Measurements from ENCODE around the gene SKIC8. TPM values are rescaled to one million over a fixed set of nuclear protein-coding genes. Genes with fewer than 3 reads are reported as not detected.

The SKIC8 gene
- total and polyA plus RNA-seq, 2 of the 13 experiments (the other 11 are each of a cell fraction or from before 2014, with no cell fraction given), result 69.5 to 70.6 TPM

DNA sequence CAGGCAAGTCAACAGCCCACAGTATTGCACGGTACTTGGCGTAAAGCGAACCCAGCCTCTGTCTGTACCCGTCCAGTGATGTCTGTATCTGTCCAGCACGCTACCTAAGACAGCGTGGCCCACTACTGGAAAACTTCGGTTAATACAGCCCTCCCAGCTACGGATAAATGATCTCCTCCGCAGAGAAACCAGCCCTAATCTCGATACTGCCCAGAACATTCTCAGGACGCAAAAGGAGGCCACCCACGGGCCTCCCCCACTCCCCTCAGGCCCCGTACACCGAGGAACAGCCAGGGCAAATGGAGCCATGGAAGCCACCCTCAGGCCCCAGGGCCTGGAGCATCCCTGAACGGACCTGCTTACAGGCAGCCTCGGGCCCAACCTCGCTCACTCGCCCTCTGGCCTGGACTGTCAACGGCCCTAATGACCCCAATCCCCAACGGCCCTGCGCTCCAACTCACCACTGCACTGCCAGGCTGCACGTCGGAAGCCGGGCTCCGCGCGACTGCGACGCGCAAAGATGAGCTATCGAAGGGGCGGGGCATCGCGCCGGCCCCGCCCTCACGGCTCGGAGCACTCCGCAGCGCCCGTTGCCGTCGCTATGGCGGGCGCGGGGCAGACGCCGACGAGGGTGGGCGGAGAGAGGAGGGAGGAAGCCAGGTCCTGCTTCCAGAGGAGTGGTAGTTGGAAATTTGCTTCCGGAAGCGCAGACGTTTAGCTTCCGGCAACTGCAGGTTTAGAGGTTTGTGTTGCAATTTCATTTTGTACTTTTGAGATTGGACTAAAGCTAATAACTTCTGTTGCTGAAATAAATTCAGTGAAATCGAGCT, at the start of gene SKIC8 (continued):
- TF ChIP-seq, protein P1, sequence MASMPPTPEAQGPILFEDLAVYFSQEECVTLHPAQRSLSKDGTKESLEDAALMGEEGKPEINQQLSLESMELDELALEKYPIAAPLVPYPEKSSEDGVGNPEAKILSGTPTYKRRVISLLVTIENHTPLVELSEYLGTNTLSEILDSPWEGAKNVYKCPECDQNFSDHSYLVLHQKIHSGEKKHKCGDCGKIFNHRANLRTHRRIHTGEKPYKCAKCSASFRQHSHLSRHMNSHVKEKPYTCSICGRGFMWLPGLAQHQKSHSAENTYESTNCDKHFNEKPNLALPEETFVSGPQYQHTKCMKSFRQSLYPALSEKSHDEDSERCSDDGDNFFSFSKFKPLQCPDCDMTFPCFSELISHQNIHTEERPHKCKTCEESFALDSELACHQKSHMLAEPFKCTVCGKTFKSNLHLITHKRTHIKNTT (CRISPR knock-in tag; IDR thresholded peaks at IDR 0.05), result no peak
- TF ChIP-seq, protein P2, sequence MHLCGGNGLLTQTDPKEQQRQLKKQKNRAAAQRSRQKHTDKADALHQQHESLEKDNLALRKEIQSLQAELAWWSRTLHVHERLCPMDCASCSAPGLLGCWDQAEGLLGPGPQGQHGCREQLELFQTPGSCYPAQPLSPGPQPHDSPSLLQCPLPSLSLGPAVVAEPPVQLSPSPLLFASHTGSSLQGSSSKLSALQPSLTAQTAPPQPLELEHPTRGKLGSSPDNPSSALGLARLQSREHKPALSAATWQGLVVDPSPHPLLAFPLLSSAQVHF (CRISPR knock-in tag; IDR thresholded peaks at IDR 0.05), result no peak
- TF ChIP-seq ZKSCAN8 (CRISPR knock-in tag; IDR thresholded peaks at IDR 0.05; ENCODE audit: borderline replicate concordance) (peak; percentile 62; the same call in 1 of the 2 replicates), HNRNPUL1 (IDR thresholded peaks at IDR 0.05; ENCODE audit: low read depth, low read length) (no peak), ZNF761 (CRISPR knock-in tag; conservative IDR thresholded peaks at IDR 0.05) (0 out of 2 replicates have a peak, but pooled peaks have one; percentile 67), GTF2F1 (IDR thresholded peaks at IDR 0.05; ENCODE audit: low read length) (no peak), FOXA1 (IDR thresholded peaks at IDR 0.05) (no peak), FOXA1 (CRISPR knock-in tag; IDR thresholded peaks at IDR 0.05) (peak; percentile 18; the same call in 1 of the 2 replicates), ETV6 (CRISPR knock-in tag; conservative IDR thresholded peaks at IDR 0.05) (no peak), ZKSCAN1 (IDR thresholded peaks at IDR 0.05; ENCODE audit: low read length) (no peak), CHCHD3 (CRISPR knock-in tag; IDR thresholded peaks at IDR 0.05) (no peak), SATB2 (CRISPR knock-in tag; IDR thresholded peaks at IDR 0.05) (no peak), WIZ (CRISPR knock-in tag; IDR thresholded peaks at IDR 0.05) (no peak; the same call in 1 of the 2 replicates), ZNF382 (CRISPR knock-in tag; IDR thresholded peaks at IDR 0.05; ENCODE audit: borderline replicate concordance) (no peak), HNRNPK (IDR thresholded peaks at IDR 0.05; ENCODE audit: low read depth, low read length, poor library complexity, severe bottlenecking) (peak; percentile 84), CBX5 (CRISPR knock-in tag; IDR thresholded peaks at IDR 0.05; ENCODE audit: borderline replicate concordance) (no peak), NFATC3 (CRISPR knock-in tag; IDR thresholded peaks at IDR 0.05) (no peak)
- TF ChIP-seq, protein P3, sequence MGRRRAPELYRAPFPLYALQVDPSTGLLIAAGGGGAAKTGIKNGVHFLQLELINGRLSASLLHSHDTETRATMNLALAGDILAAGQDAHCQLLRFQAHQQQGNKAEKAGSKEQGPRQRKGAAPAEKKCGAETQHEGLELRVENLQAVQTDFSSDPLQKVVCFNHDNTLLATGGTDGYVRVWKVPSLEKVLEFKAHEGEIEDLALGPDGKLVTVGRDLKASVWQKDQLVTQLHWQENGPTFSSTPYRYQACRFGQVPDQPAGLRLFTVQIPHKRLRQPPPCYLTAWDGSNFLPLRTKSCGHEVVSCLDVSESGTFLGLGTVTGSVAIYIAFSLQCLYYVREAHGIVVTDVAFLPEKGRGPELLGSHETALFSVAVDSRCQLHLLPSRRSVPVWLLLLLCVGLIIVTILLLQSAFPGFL (CRISPR knock-in tag; IDR thresholded peaks at IDR 0.05), result no peak
- TF ChIP-seq, protein P4, sequence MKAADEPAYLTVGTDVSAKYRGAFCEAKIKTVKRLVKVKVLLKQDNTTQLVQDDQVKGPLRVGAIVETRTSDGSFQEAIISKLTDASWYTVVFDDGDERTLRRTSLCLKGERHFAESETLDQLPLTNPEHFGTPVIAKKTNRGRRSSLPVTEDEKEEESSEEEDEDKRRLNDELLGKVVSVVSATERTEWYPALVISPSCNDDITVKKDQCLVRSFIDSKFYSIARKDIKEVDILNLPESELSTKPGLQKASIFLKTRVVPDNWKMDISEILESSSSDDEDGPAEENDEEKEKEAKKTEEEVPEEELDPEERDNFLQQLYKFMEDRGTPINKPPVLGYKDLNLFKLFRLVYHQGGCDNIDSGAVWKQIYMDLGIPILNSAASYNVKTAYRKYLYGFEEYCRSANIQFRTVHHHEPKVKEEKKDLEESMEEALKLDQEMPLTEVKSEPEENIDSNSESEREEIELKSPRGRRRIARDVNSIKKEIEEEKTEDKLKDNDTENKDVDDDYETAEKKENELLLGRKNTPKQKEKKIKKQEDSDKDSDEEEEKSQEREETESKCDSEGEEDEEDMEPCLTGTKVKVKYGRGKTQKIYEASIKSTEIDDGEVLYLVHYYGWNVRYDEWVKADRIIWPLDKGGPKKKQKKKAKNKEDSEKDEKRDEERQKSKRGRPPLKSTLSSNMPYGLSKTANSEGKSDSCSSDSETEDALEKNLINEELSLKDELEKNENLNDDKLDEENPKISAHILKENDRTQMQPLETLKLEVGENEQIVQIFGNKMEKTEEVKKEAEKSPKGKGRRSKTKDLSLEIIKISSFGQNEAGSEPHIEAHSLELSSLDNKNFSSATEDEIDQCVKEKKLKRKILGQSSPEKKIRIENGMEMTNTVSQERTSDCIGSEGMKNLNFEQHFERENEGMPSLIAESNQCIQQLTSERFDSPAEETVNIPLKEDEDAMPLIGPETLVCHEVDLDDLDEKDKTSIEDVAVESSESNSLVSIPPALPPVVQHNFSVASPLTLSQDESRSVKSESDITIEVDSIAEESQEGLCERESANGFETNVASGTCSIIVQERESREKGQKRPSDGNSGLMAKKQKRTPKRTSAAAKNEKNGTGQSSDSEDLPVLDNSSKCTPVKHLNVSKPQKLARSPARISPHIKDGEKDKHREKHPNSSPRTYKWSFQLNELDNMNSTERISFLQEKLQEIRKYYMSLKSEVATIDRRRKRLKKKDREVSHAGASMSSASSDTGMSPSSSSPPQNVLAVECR (CRISPR knock-in tag; IDR thresholded peaks at IDR 0.05; ENCODE audit: borderline replicate concordance), result peak; percentile 94
- TF ChIP-seq, protein P5, sequence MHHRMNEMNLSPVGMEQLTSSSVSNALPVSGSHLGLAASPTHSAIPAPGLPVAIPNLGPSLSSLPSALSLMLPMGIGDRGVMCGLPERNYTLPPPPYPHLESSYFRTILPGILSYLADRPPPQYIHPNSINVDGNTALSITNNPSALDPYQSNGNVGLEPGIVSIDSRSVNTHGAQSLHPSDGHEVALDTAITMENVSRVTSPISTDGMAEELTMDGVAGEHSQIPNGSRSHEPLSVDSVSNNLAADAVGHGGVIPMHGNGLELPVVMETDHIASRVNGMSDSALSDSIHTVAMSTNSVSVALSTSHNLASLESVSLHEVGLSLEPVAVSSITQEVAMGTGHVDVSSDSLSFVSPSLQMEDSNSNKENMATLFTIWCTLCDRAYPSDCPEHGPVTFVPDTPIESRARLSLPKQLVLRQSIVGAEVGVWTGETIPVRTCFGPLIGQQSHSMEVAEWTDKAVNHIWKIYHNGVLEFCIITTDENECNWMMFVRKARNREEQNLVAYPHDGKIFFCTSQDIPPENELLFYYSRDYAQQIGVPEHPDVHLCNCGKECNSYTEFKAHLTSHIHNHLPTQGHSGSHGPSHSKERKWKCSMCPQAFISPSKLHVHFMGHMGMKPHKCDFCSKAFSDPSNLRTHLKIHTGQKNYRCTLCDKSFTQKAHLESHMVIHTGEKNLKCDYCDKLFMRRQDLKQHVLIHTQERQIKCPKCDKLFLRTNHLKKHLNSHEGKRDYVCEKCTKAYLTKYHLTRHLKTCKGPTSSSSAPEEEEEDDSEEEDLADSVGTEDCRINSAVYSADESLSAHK (CRISPR knock-in tag; IDR thresholded peaks at IDR 0.05; ENCODE audit: borderline replicate concordance), result no peak
